HG03520 (cell line): ENCODE data around the gene FAM111A.

Experiments
- ATAC-seq: cut with Tn5 transposase; IDR thresholded peaks from one replicate; pipeline ENCODE4 v1.9.1; 2021; ENCODE audit warnings: mild to moderate bottlenecking, moderate library complexity; ENCODE audit not compliant: unreplicated experiment

The FAM111A gene

DNA sequence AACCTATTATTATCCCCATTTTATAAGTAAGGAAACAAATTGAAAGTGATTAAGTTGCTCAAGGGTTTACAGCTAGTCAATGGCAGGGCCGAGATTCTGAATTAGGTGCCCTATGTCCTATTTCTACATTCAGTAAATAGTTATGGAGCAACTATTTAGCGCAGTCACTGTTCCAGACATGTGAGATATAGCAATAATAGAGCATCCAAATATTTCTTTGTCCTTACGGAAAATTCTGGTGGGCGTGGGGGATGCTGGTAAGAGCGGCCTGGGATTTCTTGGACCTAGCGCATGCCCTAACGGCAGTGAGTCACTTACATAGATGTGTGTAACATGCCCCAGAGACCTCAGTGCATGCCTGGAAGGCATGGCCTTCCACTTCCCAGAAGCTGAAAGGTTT, 33.7 kb downstream of the FAM111A start:
- no peak for ATAC-seq

GRCh38 chr11:59178402-59178801, 35.7 kb downstream of the FAM111A start:
- no peak for ATAC-seq

GRCh38 chr11:59179121-59179520, 36.5 kb downstream of the FAM111A start:
- ATAC-seq = no peak

DNA sequence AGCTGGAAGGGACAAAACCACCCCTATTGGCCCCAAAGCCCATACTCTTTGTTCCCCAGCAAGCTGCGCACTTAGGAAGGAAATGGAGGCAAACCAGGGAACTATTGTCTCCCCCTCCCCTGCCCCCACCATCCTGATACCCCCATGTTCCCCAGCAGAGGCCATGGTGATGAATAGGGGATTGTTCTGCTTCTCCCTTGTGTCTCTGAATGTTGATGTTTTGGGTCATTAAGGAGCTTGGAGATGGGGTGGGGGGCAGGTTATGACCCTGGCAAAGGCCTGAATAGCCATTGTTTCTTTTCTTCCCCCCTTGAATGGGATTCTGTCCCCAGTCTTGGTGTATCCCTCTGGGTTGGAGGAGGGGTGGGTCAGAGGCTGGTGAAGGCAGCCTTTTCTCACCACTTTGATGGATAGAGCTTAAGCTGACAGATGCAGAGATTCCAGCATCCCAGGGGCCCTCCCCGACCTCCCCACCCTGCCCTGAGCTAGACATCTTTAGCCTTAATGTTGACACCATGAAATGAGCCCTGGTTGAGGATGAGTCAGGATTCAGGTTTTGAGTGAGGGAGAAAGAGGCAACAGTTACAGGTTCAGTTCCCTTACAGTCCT, 37.6 kb downstream of the FAM111A start:
- no peak for ATAC-seq

DNA sequence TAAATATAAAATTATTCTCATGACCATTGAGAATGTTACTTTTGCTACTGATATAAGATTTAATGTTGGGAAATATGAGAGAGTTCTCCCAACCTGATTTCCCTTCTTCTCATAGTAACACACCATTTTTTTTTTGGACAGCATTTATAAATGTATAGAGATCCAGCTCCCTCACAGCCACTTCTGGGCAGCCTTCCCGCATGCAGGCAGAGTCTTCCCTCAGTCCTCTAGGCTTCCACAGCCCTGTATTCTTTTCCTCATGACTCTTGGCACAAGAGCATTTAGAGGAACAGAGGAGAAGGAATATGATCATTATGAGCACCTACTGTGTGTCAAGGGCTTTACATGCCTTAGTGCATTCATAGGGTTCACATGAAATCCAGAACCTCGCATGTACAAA, 38.3 kb downstream of the FAM111A start:
- ATAC-seq = no peak

GRCh38 chr11:59181746-59182456, 39.2 kb downstream of the FAM111A start:
- no peak for ATAC-seq

DNA sequence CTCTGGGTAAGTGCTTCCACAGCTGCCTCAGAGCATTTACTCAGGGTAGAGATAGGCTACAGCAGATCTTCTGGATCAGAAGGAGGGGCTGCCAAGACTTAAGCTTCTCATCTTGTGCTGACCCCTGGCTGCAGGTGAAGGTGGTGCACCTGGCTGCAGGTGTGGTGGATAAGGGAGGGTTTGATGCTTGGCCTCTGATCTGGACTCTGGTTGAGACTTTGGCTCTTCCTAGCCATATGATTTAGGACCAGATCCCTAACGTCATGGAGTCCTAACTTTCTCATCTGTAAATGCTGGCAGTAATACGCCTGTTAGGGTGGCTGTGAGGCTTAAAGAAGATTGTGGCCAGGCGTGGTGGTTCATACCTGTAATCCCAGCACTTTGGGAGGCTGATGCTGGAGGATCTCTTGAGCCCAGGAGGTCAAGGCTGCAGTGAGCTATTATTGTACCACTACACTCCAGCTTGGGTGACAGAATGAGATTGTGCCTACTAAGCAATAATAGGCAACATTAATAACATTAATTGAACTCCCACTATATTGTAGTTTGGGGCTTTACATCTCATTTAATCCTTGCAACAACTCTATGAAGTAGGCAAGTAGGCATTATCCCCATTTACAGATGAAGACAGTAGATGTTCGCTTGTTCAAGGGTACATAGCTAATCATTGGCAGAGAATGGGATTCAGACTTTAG, 39.9 kb downstream of the FAM111A start:
- no peak for ATAC-seq

- no peak for ATAC-seq
Observed at GRCh38 chr11:59183771-59184170, 41.1 kb downstream of the FAM111A start.

GRCh38 chr11:59184691-59185339, 42.2 kb downstream of the FAM111A start:
- no peak for ATAC-seq

DNA sequence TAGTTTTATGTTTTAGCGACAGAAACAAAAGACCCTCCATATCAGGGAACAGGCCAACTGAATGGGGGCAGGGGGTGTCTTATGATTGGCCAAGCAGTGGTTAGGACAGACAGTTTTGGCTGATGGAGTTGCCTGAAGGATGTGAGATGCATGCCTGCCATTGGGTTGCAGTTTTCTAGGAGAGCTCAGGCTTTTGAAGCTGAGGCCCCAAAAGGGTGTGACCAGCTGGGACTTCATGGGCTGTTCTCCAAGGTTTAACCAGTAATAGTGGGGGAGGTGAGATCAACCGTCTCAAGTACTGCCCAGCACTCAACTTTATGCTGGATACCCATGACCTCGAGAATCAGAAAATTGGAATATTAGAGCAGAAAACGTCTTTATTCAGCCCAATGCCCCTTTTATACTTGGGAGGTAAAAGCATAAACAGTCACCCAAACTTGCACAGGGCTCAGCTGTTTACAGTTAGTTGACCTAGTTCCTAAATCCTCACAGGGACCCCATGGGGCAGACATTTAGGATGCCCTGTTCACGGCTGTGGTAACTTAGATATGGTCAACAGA, 42.8 kb downstream of the FAM111A start:
- ATAC-seq = no peak

- no peak for ATAC-seq
Observed at GRCh38 chr11:59186130-59186594, 43.5 kb downstream of the FAM111A start.

- no peak for ATAC-seq
Observed at GRCh38 chr11:59187035-59187434, 44.4 kb downstream of the FAM111A start.

GRCh38 chr11:59187587-59187986, 44.9 kb downstream of the FAM111A start:
- no peak for ATAC-seq

GRCh38 chr11:59188954-59189353, 46.3 kb downstream of the FAM111A start:
- ATAC-seq = no peak

DNA sequence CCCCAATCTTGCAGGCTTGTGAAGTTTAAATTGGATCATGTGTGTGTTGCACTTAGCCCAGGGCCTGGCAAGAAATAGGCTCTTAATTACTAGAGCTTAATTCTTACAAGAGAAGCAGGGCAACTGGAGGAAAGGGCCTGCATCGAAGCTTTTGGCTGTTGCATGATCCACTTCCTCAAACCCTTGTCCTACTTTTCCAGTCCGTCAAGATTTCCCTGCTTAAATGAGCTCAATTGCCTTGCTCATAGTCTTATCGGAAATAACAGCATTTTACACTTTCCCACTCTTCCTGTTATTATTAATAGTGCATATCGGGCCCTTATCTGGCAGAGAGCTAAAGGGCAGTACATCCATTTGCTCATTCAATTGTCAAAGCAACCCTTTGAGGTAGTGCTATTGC, 47.3 kb downstream of the FAM111A start:
- ATAC-seq = no peak

DNA sequence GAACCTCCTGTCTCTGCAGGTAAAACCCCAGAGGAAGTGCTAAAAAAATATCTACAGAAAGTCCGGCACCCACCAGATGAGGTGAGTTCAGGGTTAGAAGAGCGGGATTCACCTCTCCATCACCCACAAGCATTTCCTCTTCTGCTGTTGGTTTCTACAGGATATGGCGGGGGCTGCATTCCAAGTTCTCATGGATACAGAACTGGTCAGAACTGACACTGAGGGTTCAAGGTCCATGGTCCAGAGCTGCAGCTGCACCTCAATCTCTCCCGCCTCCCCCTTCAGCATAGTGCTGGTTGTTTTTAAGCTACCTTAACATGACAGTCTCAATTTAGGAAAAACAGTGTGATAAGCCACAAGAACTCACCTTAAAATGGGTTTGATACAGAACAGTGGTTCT, 48.4 kb downstream of the FAM111A start:
- ATAC-seq = no peak

DNA sequence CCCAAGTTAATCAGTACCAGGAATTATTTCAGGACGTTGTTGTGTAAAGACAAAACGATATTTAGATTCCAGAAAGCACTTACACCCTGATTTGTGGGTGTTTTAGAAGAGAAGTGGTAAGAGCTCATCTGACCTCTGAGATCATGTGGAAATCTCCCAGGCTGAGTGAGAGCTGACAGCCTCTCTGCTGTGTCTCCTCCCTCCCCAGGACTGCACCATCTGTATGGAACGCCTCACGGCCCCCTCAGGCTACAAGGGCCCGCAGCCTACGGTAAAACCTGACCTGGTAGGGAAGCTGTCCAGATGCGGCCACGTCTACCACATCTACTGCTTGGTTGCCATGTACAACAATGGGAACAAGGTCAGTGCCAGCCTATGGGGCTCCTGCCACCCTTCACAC, 49.2 kb downstream of the FAM111A start:
- no peak for ATAC-seq

DNA sequence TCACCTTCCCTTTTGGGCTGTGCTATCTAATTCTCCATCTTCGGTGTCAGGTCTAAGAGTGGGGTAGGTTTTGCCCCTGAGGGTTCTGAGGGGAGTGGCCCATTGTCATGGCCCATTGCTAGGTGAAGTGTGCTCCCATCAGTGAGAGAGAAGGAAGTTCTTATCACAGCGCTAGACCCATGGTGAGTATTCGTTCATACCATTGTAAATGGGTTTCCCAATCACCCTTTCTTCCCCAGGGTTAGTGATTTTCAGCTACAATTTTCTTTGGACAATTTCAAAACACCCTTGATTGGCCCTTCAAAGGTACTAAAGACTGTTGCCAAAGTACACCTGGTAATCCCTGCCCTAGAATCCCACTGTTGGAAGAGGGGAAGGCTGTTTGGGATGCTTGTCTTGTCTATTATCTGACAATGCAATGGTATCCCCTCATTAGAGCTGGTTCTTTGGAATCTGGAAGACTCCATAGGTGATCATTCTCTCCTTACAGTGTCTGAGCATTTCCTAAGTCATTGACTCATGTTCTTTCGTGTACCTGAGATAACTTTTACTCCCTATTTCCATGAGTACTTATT, 49.9 kb downstream of the FAM111A start:
- no peak for ATAC-seq

DNA sequence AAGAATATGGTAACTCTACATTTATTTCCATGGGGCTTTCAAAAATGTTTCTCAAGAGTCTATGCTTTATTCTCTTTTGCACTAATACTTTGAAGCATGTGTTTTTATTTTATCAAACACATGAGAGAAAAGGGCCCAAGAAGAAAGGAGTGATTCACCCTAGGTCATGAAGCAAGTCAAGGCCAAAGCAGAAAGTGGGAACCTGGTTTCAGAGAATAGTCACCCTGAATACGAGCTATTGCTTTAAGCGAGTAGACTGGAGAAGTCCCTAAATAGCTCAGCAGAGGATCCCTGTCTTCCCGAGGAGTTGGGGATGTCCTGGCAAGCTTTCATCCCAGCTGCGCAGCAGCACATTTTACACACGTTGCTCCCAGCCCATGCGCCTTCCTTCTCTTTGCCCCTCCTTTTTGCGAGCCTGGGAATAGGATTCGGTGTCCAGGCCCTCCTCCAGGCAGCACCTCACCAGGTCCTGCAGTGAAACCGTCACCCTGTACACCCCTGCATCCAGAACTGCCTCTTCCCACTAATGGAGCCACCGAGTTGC, 51.0 kb downstream of the FAM111A start:
- no peak for ATAC-seq

GRCh38 chr11:59195586-59195985, 52.9 kb downstream of the FAM111A start:
- ATAC-seq = no peak

- no peak for ATAC-seq
Observed at GRCh38 chr11:59196777-59197176, 54.1 kb downstream of the FAM111A start.
